Motor neuron (in vitro differentiated cells): Measurements from ENCODE around the gene C2orf66. TPM values are rescaled to one million over a fixed set of nuclear protein-coding genes. Genes with fewer than 3 reads are reported as not detected.

Source experiments
- ATAC-seq, 8 experiments: fragments of 200-7000 bp; cut with Tn5 transposase; replicated peaks in 6 of 8; 2 replicates each; pipeline ENCODE4 v1.8.0; 2021; ENCODE audit warnings: mild to moderate bottlenecking in 8 of 8, moderate library complexity in 8 of 8
- H3K27ac ChIP-seq, 2 donors: fragments of 250-450 bp; sonication (Bioruptor Pico); 2 replicates each; pipeline ENCODE4 v1.9.0; 2021; ENCODE audit warnings: antibody characterized with exemption in 2 of 2, mild to moderate bottlenecking in 2 of 2, moderate library complexity in 1 of 2
- H3K4me1 ChIP-seq, 2 donors: fragments of 250-450 bp; sonication (Bioruptor Pico); replicated peaks in 1 of 2; 2 replicates each; pipeline ENCODE4 v1.6.1; 2021; ENCODE audit warnings: antibody characterized with exemption in 2 of 2, mild to moderate bottlenecking in 2 of 2, moderate library complexity in 1 of 2
- H3K4me3 ChIP-seq, 5 donors: fragments of 250-450 bp; sonication (Bioruptor Pico); 2 replicates each; pipeline ENCODE4 v1.9.0; 2021; ENCODE audit warnings: antibody characterized with exemption in 5 of 5, mild to moderate bottlenecking in 5 of 5, moderate library complexity in 4 of 5
- WGBS, 10 experiments: fragments of 450-650 bp; shearing (Covaris generic); methylation state at CpG; one replicate each; pipeline ENCODE4 v1.0.0; 2022; 5-methylcytosine and 5-hydroxymethylcytosine counted together
- in situ Hi-C, 9 experiments: fragments of 400-800 bp; cut with MboI; loops; one replicate each; pipeline ENCODE4 v1.15.0; 2021; ENCODE audit warnings: low sequenced_read_pairs in 9 of 9, low pct_unique_long_range_greater_than_20kb in 2 of 9; ENCODE audit not compliant: unreplicated experiment in 9 of 9
- total RNA-seq, 8 experiments: library from RNA; unstranded; fragments of 300-600 nt; gene quantifications; 2 replicates each; pipeline versions ENCODE4 v1.2.3 to v1.2.4, GENCODE V29; 2022

The C2orf66 gene
- total RNA-seq, 8 experiments from 2014 or later: 0.23 to 5.8 (median 0.64) TPM

GRCh38 chr2:196821195-196821594 is 12.0 kb upstream of the C2orf66 start:
- in situ Hi-C loops: no loop called here
- 60 to 100% (median 100%) methylated on average over 1 of the region's 1 CpG; no CpG with 5 or more reads in 5 of the 10 experiments for WGBS, 10 experiments

DNA sequence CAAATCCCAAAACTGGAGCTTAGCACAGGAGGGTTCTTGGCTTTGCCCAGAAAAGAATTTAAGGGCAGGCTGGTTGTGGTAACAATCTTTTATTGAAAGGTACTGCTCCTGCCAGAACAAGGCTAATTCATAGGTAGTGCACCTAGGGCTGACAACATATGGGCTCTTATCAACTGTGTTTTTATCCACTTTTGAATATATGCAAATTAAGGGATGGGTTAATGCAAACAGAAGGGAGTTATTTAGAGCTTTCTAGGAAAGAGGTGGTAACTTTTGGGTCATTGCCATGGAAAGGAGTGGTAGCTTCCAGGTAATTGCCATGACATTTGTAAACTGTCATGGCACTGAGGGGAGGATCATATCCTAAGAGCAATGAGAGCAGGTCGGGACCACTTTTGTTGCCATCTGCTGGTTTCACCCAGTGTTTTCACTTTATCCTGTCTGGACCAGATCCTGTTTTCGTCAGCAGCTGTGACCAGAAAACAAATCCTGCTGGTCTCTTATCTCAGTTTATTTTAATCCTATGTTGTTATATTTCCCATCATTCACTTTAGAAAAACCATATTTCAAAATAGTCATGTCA is 981 bp downstream of the C2orf66 start:
- Histone ChIP-seq H3K27ac (no peak overlapping the region), H3K4me3 (no peak overlapping the region), H3K4me1 (no peaks in the 10 kb centered on the region)
- in situ Hi-C loops: no loop called here
- 0 to 100% (median 65%) methylated on average over 1 to 2 of the region's 2 CpGs; no CpG with 5 or more reads in 2 of the 10 experiments for WGBS, 10 experiments
- ATAC-seq: peak in 3 of 8 experiments; percentile 71 to 87 (median 87)

More at GRCh38 chr2:196821195-196821594, 12.0 kb upstream of the C2orf66 start:
- H3K27ac ChIP-seq: no peak overlapping the region
- ATAC-seq: no peak
- no peak overlapping the region for H3K4me3 ChIP-seq
- H3K4me1 ChIP-seq: no peaks in the 10 kb centered on the region

GRCh38 chr2:196804381-196804780 is 4.8 kb downstream of the C2orf66 start:
- 0 to 50% (median 13%) methylated on average over 1 of the region's 1 CpG; no CpG with 5 or more reads in 5 of the 10 experiments for WGBS, 10 experiments
- ATAC-seq: peak in 2 of 8 experiments; percentile 8 to 26
- Histone ChIP-seq H3K4me1 (no peaks in the 10 kb centered on the region), H3K27ac (no peak overlapping the region), H3K4me3 (no peak overlapping the region)
- in situ Hi-C loops: no loop called here

- in situ Hi-C loops: no loop called here
- no peak overlapping the region for H3K27ac ChIP-seq
- ATAC-seq: no peak
- WGBS, 10 experiments: 100% methylated on average over 1 to 2 of the region's 2 CpGs; no CpG with 5 or more reads in 5 of the 10 experiments
- no peak overlapping the region for H3K4me3 ChIP-seq
- H3K4me1 ChIP-seq: peaks cover 0 to 14% of the 10 kb centered on the region in 2 donors
Observed at GRCh38 chr2:196802401-196802800, 6.8 kb downstream of the C2orf66 start.

DNA sequence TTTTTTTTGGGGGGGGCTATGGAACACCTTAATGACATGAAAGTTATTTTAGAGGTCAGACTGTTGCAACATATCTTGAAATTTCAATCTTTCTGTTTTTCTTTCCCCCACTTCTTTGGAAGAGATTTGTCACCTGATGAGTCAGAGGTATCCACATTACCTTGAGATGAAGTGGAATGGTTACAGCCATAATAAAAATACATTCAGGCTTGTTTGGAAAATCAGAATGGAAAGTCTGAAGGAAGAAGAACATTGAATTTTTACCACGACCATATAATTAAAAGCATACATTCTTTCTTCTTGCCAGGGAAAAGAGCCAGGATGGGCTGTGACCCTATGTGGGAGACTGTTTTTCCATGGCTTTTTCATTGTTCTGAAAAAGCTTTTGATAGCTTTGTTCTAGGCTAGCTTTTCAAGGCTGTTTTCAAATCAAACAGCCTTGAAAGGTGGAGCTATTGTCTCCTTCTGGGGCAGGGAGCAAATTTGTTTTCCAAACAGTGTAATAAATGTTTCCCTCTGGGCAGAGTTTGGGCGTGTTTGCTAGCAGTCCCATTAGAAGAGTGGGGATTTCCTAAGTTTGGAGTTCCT is 7.4 kb downstream of the C2orf66 start:
- Histone ChIP-seq H3K4me1 (peaks cover 0 to 14% of the 10 kb centered on the region in 2 donors), H3K27ac (no peak overlapping the region), H3K4me3 (no peak overlapping the region)
- ATAC-seq: peak in 1 of 8 experiments; percentile 7
- 0 to 100% (median 16%) methylated on average over 1 to 2 of the region's 2 CpGs; no CpG with 5 or more reads in 2 of the 10 experiments for WGBS, 10 experiments
- in situ Hi-C loops: no loop called here

GRCh38 chr2:196798980-196799379 is 10.2 kb downstream of the C2orf66 start:
- 6 to 33% (median 10%) methylated on average over 3 to 10 of the region's 10 CpGs for WGBS, 10 experiments
- in situ Hi-C loops: no loop called here
- Histone ChIP-seq H3K4me3 (peak overlapping the region; percentile 45 to 95 (median 72)), H3K27ac (peak overlapping the region; percentile 67 to 81), H3K4me1 (peaks cover 0 to 14% of the 10 kb centered on the region in 2 donors)
- peak in 3 of 8 experiments; percentile 2 to 4 (median 3) for ATAC-seq

GRCh38 chr2:196792865-196793264 is 16.3 kb downstream of the C2orf66 start:
- WGBS, 10 experiments: 97 to 100% (median 100%) methylated on average over 1 to 3 of the region's 3 CpGs; no CpG with 5 or more reads in 4 of the 10 experiments
- no peak for ATAC-seq
- Histone ChIP-seq H3K4me3 (no peak overlapping the region), H3K4me1 (peaks cover 0 to 5% of the 10 kb centered on the region in 2 donors), H3K27ac (no peak overlapping the region)
- in situ Hi-C loops: no loop called here

DNA sequence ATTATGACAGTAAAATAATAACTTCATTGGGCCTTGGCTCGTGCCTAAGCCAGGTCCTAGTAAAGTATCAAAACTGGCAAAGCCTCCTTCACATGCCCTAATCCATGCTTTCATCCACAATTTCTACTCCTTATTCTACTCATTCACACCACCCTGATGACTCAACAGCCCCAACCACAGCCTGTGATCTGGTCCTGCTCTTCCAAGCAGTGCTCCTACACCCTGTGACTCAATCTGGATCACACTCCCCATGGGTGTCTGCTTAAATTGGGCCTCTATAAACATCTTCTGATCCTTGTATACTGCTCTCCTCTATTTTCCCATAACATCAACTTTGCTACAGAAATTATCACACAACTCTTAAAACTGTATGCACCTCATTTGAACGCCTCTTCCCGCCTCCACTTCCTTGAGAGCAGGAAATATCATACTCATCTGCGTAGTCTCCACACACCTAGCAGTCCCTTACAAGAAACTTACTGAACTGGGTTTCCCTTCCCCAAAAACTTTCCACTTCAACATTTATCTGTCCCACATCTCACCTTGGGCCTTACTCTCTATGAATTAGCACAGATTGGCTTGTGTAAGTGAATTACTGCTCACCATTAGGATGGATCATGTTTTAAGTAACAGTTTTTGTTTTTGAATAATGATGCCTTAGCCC is 25.6 kb downstream of the C2orf66 start:
- WGBS, 10 experiments: 57 to 100% (median 100%) methylated on average over 1 to 4 of the region's 4 CpGs; no CpG with 5 or more reads in 2 of the 10 experiments
- peak in 2 of 8 experiments; percentile 99 to 100 for ATAC-seq
- H3K4me3 ChIP-seq: no peak overlapping the region
- H3K4me1 ChIP-seq: no peaks in the 10 kb centered on the region
- in situ Hi-C loops: no loop called here
- H3K27ac ChIP-seq: no peak overlapping the region

- no peak overlapping the region for H3K4me3 ChIP-seq
- ATAC-seq: no peak
- 33 to 100% (median 93%) methylated on average over 1 of the region's 1 CpG; no CpG with 5 or more reads in 2 of the 10 experiments for WGBS, 10 experiments
- in situ Hi-C loops: loop anchor here in 5 of 9 experiments (25.0 kb wide), 4 partner anchors 305 to 480 kb away; no protein-coding TSS in a partner anchor
- no peak overlapping the region for H3K27ac ChIP-seq
- no peaks in the 10 kb centered on the region for H3K4me1 ChIP-seq
Observed at GRCh38 chr2:196767101-196767500, 42.1 kb downstream of the C2orf66 start.

DNA sequence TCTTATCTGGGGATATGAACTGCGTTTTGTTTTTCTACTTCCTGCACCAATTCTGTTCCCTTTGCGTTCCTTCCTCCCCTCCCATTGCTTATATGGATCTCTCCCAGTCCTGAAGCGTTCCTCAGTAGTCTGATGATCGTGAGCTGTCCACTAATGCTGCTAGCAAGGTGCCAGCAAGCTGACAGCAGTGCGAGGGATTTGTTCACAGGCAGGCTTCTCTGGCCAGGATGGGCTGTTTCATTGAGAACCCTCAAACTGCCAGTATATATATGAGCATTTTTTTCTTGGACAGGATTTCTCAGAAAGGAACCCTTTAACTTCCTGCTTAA is 49.8 kb downstream of the C2orf66 start:
- 7 to 97% (median 92%) methylated on average over 2 to 5 of the region's 5 CpGs for WGBS, 10 experiments
- no peaks in the 10 kb centered on the region for H3K4me1 ChIP-seq
- H3K4me3 ChIP-seq: no peak overlapping the region
- H3K27ac ChIP-seq: no peak overlapping the region
- in situ Hi-C loops: loop anchor here in 5 of 9 experiments (25.0 kb wide), 4 partner anchors 297 to 472 kb away; no protein-coding TSS in a partner anchor
- peak in 2 of 8 experiments; percentile 19 to 38 for ATAC-seq

- H3K27ac ChIP-seq: no peak overlapping the region
- no peaks in the 10 kb centered on the region for H3K4me1 ChIP-seq
- peak in 3 of 8 experiments; percentile 40 to 55 (median 52) for ATAC-seq
- H3K4me3 ChIP-seq: no peak overlapping the region
- 22 to 94% (median 75%) methylated on average over 1 to 3 of the region's 3 CpGs; no CpG with 5 or more reads in 1 of the 10 experiments for WGBS, 10 experiments
- in situ Hi-C loops: loop anchor here in 5 of 9 experiments (25.0 kb wide), 4 partner anchors 296 to 471 kb away; no protein-coding TSS in a partner anchor
Observed at GRCh38 chr2:196758474-196759377, 50.4 kb downstream of the C2orf66 start.
